Hindlimb muscle (tissue), 1 donor: Measurements from ENCODE around the gene GALNTL6. TPM values are rescaled to one million over a fixed set of nuclear protein-coding genes. Genes with fewer than 3 reads are reported as not detected.
"Not testable (repeated sequence)": the region's sequence is repeated elsewhere in the genome, so short reads cannot be mapped to it uniquely, and the experiment has no call there.

ENCODE experiments used
- DNase-seq: peaks from one replicate; pipeline ENCODE4 v3.0.0-alpha.2; 2013
- polyA plus RNA-seq: library from polyadenylated mRNA; unstranded; fragments of 120-200 nt; gene quantifications from one replicate; pipeline ENCODE4 v1.2.1, GENCODE V29; 2013; ENCODE audit not compliant: insufficient read length

GALNTL6 gene
- polyA plus RNA-seq, 1 donor = 2.9 TPM

- no peak for DNase-seq
These were observed 1184.0 kb downstream of the GALNTL6 start for GRCh38 chr4:172997217-172997609.

- no peak for DNase-seq
These were observed 1184.7 kb downstream of the GALNTL6 start for GRCh38 chr4:172997856-172998255.

GRCh38 chr4:172998527-172999469 is 1185.6 kb downstream of the GALNTL6 start:
- DNase-seq = no peak

GRCh38 chr4:173001571-173001970 is 1188.4 kb downstream of the GALNTL6 start:
- no peak for DNase-seq

GRCh38 chr4:173002830-173003561 is 1189.8 kb downstream of the GALNTL6 start:
- no peak for DNase-seq

GRCh38 chr4:173005912-173006633 is 1192.9 kb downstream of the GALNTL6 start:
- no peak for DNase-seq

GRCh38 chr4:173008436-173008835 is 1195.2 kb downstream of the GALNTL6 start:
- DNase-seq = no peak

- DNase-seq = no peak
These were observed 1196.1 kb downstream of the GALNTL6 start for GRCh38 chr4:173009129-173009823.

GRCh38 chr4:173012608-173013007 is 1199.4 kb downstream of the GALNTL6 start:
- no peak for DNase-seq

GRCh38 chr4:173013232-173013930 is 1200.2 kb downstream of the GALNTL6 start:
- peak; percentile 42 for DNase-seq

- no peak for DNase-seq
These were observed 1200.9 kb downstream of the GALNTL6 start for GRCh38 chr4:173014113-173014558.

- DNase-seq = no peak
These were observed 1201.6 kb downstream of the GALNTL6 start for GRCh38 chr4:173014836-173015235.

- no peak for DNase-seq
These were observed 1204.6 kb downstream of the GALNTL6 start for GRCh38 chr4:173017802-173018201.

- no peak for DNase-seq
These were observed 1205.2 kb downstream of the GALNTL6 start for GRCh38 chr4:173018446-173018845.

- DNase-seq = no peak
These were observed 1206.5 kb downstream of the GALNTL6 start for GRCh38 chr4:173019664-173020063.

GRCh38 chr4:173021746-173022573 is 1208.8 kb downstream of the GALNTL6 start:
- DNase-seq = not testable (repeated sequence)

- DNase-seq = no peak
These were observed 1211.0 kb downstream of the GALNTL6 start for GRCh38 chr4:173024203-173024602.

GRCh38 chr4:173025131-173025530 is 1211.9 kb downstream of the GALNTL6 start:
- peak; percentile 74 for DNase-seq

GRCh38 chr4:173037242-173037641 is 1224.0 kb downstream of the GALNTL6 start:
- DNase-seq = no peak

GRCh38 chr4:173038192-173038896 is 1225.1 kb downstream of the GALNTL6 start:
- DNase-seq = no peak
